ENCODE data around the gene GRIN2A. TPM values are rescaled to one million over a fixed set of nuclear protein-coding genes. Genes with fewer than 3 reads are reported as not detected.

The GRIN2A gene
- total RNA-seq, 1 donor from 2014 or later: 0.52 TPM

DNA sequence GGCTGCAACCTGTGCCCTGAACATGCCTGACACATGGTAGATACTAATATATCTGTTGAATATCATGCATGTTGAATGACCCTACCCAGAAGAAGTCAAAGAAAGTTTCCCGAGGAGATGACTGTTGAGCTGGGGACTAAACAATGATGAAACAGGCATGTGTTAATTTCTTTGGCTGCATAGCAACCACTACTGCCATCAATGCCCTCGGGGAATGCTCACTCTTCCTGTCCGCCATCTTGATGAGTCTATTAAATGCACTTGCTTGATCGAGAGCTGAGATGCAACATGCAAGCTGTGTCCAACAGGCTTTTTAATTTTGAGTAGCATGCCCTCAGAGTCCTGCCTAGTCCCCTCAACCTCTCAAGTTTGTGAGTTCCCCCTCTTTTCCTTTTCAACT lies 31.3 kb downstream of the GRIN2A start:
- no peaks in the 10 kb centered on the region for H3K4me1 ChIP-seq (ENCODE audit: control insufficient read depth in 3 of 3, insufficient read depth in 3 of 3, low read length in 3 of 3)
- no peak overlapping the region for H3K4me3 ChIP-seq (ENCODE audit: low read length in 3 of 3)
- H3K36me3 ChIP-seq (ENCODE audit: control insufficient read depth in 3 of 3, insufficient read depth in 3 of 3, low read length in 3 of 3): no peaks in the 10 kb centered on the region
- no peak overlapping the region for H3K9ac ChIP-seq (ENCODE audit: low read depth in 1 of 3, low read length in 3 of 3)
- no peak overlapping the region for H3K27ac ChIP-seq (ENCODE audit: low read depth, low read length)
- no peaks in the 10 kb centered on the region for H3K9me3 ChIP-seq (ENCODE audit: control insufficient read depth in 3 of 3, low read length in 3 of 3)
- H3K27me3 ChIP-seq (ENCODE audit: control insufficient read depth in 3 of 3, insufficient read depth in 3 of 3, low read length in 3 of 3): peaks cover 0 to 3% (median 2%) of the 10 kb centered on the region in 3 donors

DNA sequence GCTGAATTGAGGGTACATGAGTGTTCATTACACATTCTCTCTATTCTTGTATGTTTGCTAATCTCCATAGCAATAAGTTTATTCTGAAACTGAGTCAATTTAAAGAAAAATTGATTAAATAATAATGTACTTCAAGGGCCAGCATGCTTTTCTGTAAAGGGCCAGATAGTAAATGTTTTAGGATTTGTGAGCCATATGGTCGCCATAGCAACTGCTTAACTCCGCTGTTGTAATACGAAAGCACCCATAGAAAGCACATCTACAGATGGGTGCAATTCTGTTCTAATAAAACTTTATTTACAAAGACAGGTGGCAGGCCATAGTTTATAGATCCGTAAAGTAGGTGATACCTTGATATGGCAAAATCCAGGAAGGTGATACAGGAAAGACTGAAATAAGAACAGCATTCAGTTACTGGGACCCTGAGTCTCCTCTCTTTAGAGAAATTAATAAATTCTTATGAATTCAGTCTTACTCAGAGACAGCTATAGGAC lies 36.6 kb downstream of the GRIN2A start:
- no peaks in the 10 kb centered on the region for H3K4me1 ChIP-seq (ENCODE audit: control insufficient read depth in 3 of 3, insufficient read depth in 3 of 3, low read length in 3 of 3)
- H3K36me3 ChIP-seq (ENCODE audit: control insufficient read depth in 3 of 3, insufficient read depth in 3 of 3, low read length in 3 of 3): no peaks in the 10 kb centered on the region
- no peak overlapping the region for H3K4me3 ChIP-seq (ENCODE audit: low read length in 3 of 3)
- H3K9me3 ChIP-seq (ENCODE audit: control insufficient read depth in 3 of 3, low read length in 3 of 3): no peaks in the 10 kb centered on the region
- peaks cover 0 to 2% (median 0%) of the 10 kb centered on the region in 3 donors for H3K27me3 ChIP-seq (ENCODE audit: control insufficient read depth in 3 of 3, insufficient read depth in 3 of 3, low read length in 3 of 3)
- no peak overlapping the region for H3K27ac ChIP-seq (ENCODE audit: low read depth, low read length)
- H3K9ac ChIP-seq (ENCODE audit: low read depth in 1 of 3, low read length in 3 of 3): no peak overlapping the region

DNA sequence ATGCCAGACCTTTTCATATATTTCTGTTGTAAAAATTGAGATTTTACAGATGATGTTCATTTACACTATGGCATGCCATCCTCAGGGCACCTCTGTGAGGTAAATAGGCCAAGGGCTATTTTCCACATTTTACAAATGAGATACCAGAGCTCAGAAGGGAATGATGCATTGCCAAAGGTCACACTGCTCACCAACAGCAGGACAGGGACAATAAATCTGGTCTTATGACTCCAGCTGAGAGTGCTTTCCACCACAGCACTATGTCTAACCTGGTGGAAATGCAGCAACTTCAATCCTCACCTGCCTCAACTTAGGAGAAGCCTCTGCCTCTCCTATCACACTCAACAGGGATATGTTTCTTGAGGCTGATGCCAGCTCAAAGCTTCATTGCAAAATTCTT lies 40.6 kb downstream of the GRIN2A start:
- Histone ChIP-seq H3K4me3 (ENCODE audit: low read length in 3 of 3) (no peak overlapping the region), H3K27me3 (ENCODE audit: control insufficient read depth in 3 of 3, insufficient read depth in 3 of 3, low read length in 3 of 3) (no peaks in the 10 kb centered on the region), H3K27ac (ENCODE audit: low read depth, low read length) (no peak overlapping the region), H3K4me1 (ENCODE audit: control insufficient read depth in 3 of 3, insufficient read depth in 3 of 3, low read length in 3 of 3) (no peaks in the 10 kb centered on the region), H3K9me3 (ENCODE audit: control insufficient read depth in 3 of 3, low read length in 3 of 3) (no peaks in the 10 kb centered on the region), H3K36me3 (ENCODE audit: control insufficient read depth in 3 of 3, insufficient read depth in 3 of 3, low read length in 3 of 3) (no peaks in the 10 kb centered on the region), H3K9ac (ENCODE audit: low read depth in 1 of 3, low read length in 3 of 3) (no peak overlapping the region)

DNA sequence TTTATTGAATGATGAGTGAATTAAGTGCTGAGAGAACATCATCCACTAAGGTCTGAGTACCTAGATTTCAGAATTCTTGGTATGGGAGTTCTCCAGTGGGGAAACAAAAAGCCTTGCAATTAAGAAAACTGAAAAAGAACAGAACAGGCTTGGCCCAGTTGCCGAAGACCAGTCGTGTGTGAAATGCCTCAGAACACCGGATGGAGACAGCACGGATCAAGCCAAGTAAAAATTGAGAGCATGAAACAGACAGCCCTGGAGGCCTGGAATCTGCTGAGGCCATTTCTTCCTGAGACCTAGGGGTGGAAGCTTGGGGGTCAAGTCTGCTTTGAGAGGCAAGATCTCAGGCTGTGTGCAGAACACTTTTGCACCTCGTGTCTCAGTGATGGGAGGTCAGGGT lies 43.3 kb downstream of the GRIN2A start:
- Histone ChIP-seq H3K4me1 (ENCODE audit: control insufficient read depth in 3 of 3, insufficient read depth in 3 of 3, low read length in 3 of 3) (no peaks in the 10 kb centered on the region), H3K27ac (ENCODE audit: low read depth, low read length) (no peak overlapping the region), H3K36me3 (ENCODE audit: control insufficient read depth in 3 of 3, insufficient read depth in 3 of 3, low read length in 3 of 3) (no peaks in the 10 kb centered on the region), H3K9ac (ENCODE audit: low read depth in 1 of 3, low read length in 3 of 3) (no peak overlapping the region), H3K9me3 (ENCODE audit: control insufficient read depth in 3 of 3, low read length in 3 of 3) (no peaks in the 10 kb centered on the region), H3K4me3 (ENCODE audit: low read length in 3 of 3) (no peak overlapping the region), H3K27me3 (ENCODE audit: control insufficient read depth in 3 of 3, insufficient read depth in 3 of 3, low read length in 3 of 3) (no peaks in the 10 kb centered on the region)

DNA sequence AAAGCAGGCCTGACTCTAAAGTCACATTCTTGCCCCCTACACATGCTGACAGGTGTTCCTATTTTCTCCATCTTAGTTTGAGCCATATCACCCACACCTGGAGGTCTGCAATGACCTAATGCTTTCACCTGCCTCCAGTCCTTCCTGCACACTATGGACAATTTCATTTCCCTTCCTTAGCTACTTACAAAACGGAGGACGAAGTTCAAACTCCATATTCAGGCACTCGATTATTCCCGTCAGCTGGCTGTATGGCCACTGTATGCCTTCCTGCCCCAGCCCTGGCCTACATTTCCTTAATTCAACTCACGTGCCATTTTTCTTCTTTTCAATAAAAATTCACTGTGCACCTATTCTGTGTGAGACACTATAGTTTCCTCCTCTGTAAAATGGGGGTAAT lies 44.9 kb downstream of the GRIN2A start:
- H3K4me1 ChIP-seq (ENCODE audit: control insufficient read depth in 3 of 3, insufficient read depth in 3 of 3, low read length in 3 of 3): no peaks in the 10 kb centered on the region
- no peaks in the 10 kb centered on the region for H3K36me3 ChIP-seq (ENCODE audit: control insufficient read depth in 3 of 3, insufficient read depth in 3 of 3, low read length in 3 of 3)
- no peaks in the 10 kb centered on the region for H3K9me3 ChIP-seq (ENCODE audit: control insufficient read depth in 3 of 3, low read length in 3 of 3)
- H3K27ac ChIP-seq (ENCODE audit: low read depth, low read length): no peak overlapping the region
- no peak overlapping the region for H3K4me3 ChIP-seq (ENCODE audit: low read length in 3 of 3)
- H3K9ac ChIP-seq (ENCODE audit: low read depth in 1 of 3, low read length in 3 of 3): no peak overlapping the region
- no peaks in the 10 kb centered on the region for H3K27me3 ChIP-seq (ENCODE audit: control insufficient read depth in 3 of 3, insufficient read depth in 3 of 3, low read length in 3 of 3)

DNA sequence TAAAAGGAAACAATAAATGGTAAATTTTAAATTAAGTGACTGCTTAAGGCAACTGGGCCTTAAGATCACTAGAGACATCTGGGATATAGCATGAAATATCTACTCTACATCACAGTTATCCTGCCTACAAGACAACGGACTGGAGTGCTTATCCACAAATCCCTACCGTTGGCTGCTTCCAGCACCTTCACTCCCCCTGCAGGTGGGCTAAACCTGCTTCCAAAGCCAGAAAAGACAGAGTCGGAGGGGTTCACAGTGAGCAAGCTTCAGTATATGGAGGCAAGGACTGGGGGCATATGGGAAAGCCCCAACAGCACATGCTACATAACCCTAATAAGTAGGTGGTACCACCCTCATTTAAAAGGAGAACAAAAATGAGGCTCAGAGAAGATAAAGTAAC lies 45.3 kb downstream of the GRIN2A start:
- Histone ChIP-seq H3K9ac (ENCODE audit: low read depth in 1 of 3, low read length in 3 of 3) (no peak overlapping the region), H3K4me3 (ENCODE audit: low read length in 3 of 3) (no peak overlapping the region), H3K27ac (ENCODE audit: low read depth, low read length) (no peak overlapping the region), H3K27me3 (ENCODE audit: control insufficient read depth in 3 of 3, insufficient read depth in 3 of 3, low read length in 3 of 3) (no peaks in the 10 kb centered on the region), H3K36me3 (ENCODE audit: control insufficient read depth in 3 of 3, insufficient read depth in 3 of 3, low read length in 3 of 3) (no peaks in the 10 kb centered on the region), H3K4me1 (ENCODE audit: control insufficient read depth in 3 of 3, insufficient read depth in 3 of 3, low read length in 3 of 3) (no peaks in the 10 kb centered on the region), H3K9me3 (ENCODE audit: control insufficient read depth in 3 of 3, low read length in 3 of 3) (no peaks in the 10 kb centered on the region)

DNA sequence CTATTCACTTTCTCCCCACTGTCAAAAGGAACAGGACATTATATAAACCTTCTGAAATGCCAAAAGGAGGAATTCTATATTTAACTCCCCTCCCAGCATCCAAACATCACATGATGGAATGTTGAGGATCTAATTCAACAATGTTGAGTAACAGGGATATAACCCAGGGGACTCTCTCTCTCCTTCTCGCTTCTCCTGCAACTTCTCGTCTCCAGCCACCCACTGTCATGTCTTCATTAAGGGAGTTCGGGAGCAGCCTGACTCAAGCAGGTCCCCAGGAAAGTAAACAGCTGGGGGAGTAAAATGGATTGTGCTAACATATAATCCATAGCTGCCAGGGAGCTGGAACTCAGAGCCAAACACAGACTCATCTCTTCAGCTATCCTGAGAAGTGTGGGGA lies 51.7 kb downstream of the GRIN2A start:
- Histone ChIP-seq H3K27me3 (ENCODE audit: control insufficient read depth in 3 of 3, insufficient read depth in 3 of 3, low read length in 3 of 3) (peaks cover 0 to 4% (median 0%) of the 10 kb centered on the region in 3 donors), H3K4me1 (ENCODE audit: control insufficient read depth in 3 of 3, insufficient read depth in 3 of 3, low read length in 3 of 3) (no peaks in the 10 kb centered on the region), H3K9me3 (ENCODE audit: control insufficient read depth in 3 of 3, low read length in 3 of 3) (no peaks in the 10 kb centered on the region), H3K4me3 (ENCODE audit: low read length in 3 of 3) (no peak overlapping the region), H3K27ac (ENCODE audit: low read depth, low read length) (no peak overlapping the region), H3K9ac (ENCODE audit: low read depth in 1 of 3, low read length in 3 of 3) (no peak overlapping the region), H3K36me3 (ENCODE audit: control insufficient read depth in 3 of 3, insufficient read depth in 3 of 3, low read length in 3 of 3) (no peaks in the 10 kb centered on the region)

DNA sequence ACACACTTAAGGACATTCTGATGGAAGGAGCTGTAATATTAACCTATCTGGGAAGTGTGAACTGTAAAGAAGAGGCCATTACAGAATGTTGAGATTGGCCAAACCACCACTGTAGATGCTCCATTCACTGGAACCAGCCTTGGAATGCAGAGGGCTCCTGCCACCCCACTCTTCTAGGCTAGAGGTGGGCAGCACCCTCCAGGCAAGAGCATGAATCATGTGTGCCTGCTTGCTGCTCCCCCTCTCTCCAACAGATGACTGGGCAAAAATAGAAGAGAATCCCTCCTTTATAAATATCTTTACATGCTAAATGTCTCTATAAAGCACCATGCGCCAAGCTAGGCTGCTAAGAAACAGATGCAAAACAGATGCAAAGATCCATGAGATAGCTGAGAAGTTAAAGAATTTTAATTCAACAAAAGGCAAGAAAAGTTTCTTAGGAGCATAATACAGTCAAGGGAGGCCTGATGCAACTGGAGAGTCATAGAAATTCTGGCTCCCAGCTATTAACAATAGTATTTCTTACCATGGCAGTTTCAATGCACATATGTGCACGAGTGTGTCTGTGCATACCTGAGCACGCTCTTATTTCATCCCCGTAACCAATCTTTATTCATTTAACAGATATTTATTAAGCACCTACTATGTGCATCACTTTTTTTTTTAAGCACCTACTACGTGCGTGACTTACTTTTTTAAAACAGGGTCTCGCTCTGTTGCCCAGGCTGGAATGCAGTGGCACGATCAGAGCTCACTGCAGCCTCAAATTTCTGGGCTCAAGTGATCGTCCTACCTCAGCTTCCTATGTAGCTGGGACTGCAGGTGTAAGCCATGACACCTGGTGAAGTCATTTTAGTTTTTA lies 53.6 kb downstream of the GRIN2A start:
- H3K9ac ChIP-seq (ENCODE audit: low read depth in 1 of 3, low read length in 3 of 3): no peak overlapping the region
- no peaks in the 10 kb centered on the region for H3K9me3 ChIP-seq (ENCODE audit: control insufficient read depth in 3 of 3, low read length in 3 of 3)

DNA sequence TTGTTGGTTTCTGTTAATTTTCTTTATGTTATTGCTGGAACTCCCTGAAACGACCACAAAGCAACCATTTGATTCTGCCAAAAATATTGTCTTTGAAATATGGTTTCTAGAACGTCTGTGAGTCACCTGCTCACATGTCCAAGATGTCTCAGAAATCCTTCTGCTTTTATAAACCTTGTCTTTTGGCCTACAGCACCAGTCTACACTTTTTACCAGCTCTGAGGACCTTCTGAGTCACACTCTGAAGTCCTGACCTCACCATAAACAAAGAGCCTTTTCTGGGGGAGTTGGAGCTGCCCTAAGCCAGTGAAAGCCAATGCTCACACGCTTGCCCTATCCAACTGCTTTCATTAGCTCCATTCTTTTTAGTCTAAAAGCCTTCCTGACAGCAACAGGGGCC lies 55.5 kb downstream of the GRIN2A start:
- Histone ChIP-seq H3K27me3 (ENCODE audit: control insufficient read depth in 3 of 3, insufficient read depth in 3 of 3, low read length in 3 of 3) (peaks cover 0 to 10% (median 7%) of the 10 kb centered on the region in 3 donors), H3K4me3 (ENCODE audit: low read length in 3 of 3) (no peak overlapping the region), H3K27ac (ENCODE audit: low read depth, low read length) (no peak overlapping the region), H3K36me3 (ENCODE audit: control insufficient read depth in 3 of 3, insufficient read depth in 3 of 3, low read length in 3 of 3) (no peaks in the 10 kb centered on the region), H3K9me3 (ENCODE audit: control insufficient read depth in 3 of 3, low read length in 3 of 3) (no peaks in the 10 kb centered on the region), H3K9ac (ENCODE audit: low read depth in 1 of 3, low read length in 3 of 3) (no peak overlapping the region), H3K4me1 (ENCODE audit: control insufficient read depth in 3 of 3, insufficient read depth in 3 of 3, low read length in 3 of 3) (no peaks in the 10 kb centered on the region)

More for the DNA sequence above, 53.6 kb downstream of the GRIN2A start:
- H3K4me3 ChIP-seq (ENCODE audit: low read length in 3 of 3): no peak overlapping the region
- H3K27me3 ChIP-seq (ENCODE audit: control insufficient read depth in 3 of 3, insufficient read depth in 3 of 3, low read length in 3 of 3): peaks cover 0 to 6% (median 3%) of the 10 kb centered on the region in 3 donors
- no peak overlapping the region for H3K27ac ChIP-seq (ENCODE audit: low read depth, low read length)
- no peaks in the 10 kb centered on the region for H3K4me1 ChIP-seq (ENCODE audit: control insufficient read depth in 3 of 3, insufficient read depth in 3 of 3, low read length in 3 of 3)
- no peaks in the 10 kb centered on the region for H3K36me3 ChIP-seq (ENCODE audit: control insufficient read depth in 3 of 3, insufficient read depth in 3 of 3, low read length in 3 of 3)

DNA sequence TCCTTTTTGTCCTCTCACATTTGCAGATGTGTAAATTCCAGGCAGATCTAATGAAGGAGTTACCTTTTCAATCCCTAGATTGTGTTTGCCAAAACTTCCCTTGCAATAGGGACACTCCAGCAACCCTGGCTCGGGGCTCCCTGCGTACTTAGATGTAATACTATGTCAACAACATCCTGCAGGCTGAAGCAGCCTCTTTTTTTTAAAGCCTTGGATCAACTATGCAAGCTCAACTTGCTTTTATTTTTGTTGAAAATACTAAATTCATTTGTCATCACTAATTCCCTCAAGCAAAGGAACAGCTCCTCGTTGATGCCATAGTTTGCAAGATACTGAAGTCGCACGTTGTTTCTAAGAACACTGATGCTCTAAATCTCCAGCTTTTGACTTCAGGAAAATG lies 59.1 kb downstream of the GRIN2A start:
- Histone ChIP-seq H3K9me3 (ENCODE audit: control insufficient read depth in 3 of 3, low read length in 3 of 3) (no peaks in the 10 kb centered on the region), H3K27me3 (ENCODE audit: control insufficient read depth in 3 of 3, insufficient read depth in 3 of 3, low read length in 3 of 3) (peaks cover 0 to 16% (median 7%) of the 10 kb centered on the region in 3 donors), H3K4me1 (ENCODE audit: control insufficient read depth in 3 of 3, insufficient read depth in 3 of 3, low read length in 3 of 3) (no peaks in the 10 kb centered on the region), H3K36me3 (ENCODE audit: control insufficient read depth in 3 of 3, insufficient read depth in 3 of 3, low read length in 3 of 3) (no peaks in the 10 kb centered on the region), H3K27ac (ENCODE audit: low read depth, low read length) (no peak overlapping the region), H3K4me3 (ENCODE audit: low read length in 3 of 3) (no peak overlapping the region), H3K9ac (ENCODE audit: low read depth in 1 of 3, low read length in 3 of 3) (no peak overlapping the region)

All from skeletal muscle tissue (tissue), 4 donors.